CD4-positive, CD25-positive, alpha-beta regulatory T cell (primary cell): ENCODE results near the gene FHIT. TPM values are rescaled to one million over a fixed set of nuclear protein-coding genes. Genes with fewer than 3 reads are reported as not detected.

Experiments
- ATAC-seq, 2 donors: fragments of 150-1000 bp; cut with Tn5 transposase; one replicate each; pipeline ENCODE4 v1.10.0; 2021; ENCODE audit warnings: low read depth in 2 of 2, moderate number of reproducible peaks in 2 of 2, moderate library complexity in 1 of 2
- DNase-seq, 3 donors: peaks; one replicate each; pipeline versions ENCODE4 v3.0.0 to v3.0.0-alpha.2; 2012 to 2022; ENCODE audit warnings: mixed read lengths in 1 of 3
- H3K27ac ChIP-seq: one replicate; pipeline ENCODE4 v1.7.0; 2013; ENCODE audit warnings: mild to moderate bottlenecking, low read length; ENCODE audit not compliant: insufficient read depth, poor library complexity, severe bottlenecking
- H3K27me3 ChIP-seq: one replicate; pipeline ENCODE4 v1.7.0; 2013; ENCODE audit warnings: low read length; ENCODE audit not compliant: control insufficient read depth, insufficient read depth
- H3K36me3 ChIP-seq: one replicate; pipeline ENCODE4 v1.7.0; 2013; ENCODE audit warnings: mild to moderate bottlenecking, low read length, moderate library complexity; ENCODE audit not compliant: control insufficient read depth, insufficient read depth
- H3K4me1 ChIP-seq: 2 replicates; pipeline ENCODE4 v1.7.0; 2013; ENCODE audit warnings: mild to moderate bottlenecking, low read length; ENCODE audit not compliant: insufficient read depth, control insufficient read depth, poor library complexity, severe bottlenecking
- H3K4me3 ChIP-seq: one replicate; pipeline ENCODE4 v1.7.0; 2013; ENCODE audit warnings: low read depth, mild to moderate bottlenecking, low read length, moderate library complexity
- H3K9me3 ChIP-seq, 2 experiments: 1 replicate in 1 of 2; 2 replicates in 1 of 2; pipeline ENCODE4 v1.7.0; 2013; ENCODE audit warnings: low read length in 2 of 2, mild to moderate bottlenecking in 1 of 2, moderate library complexity in 1 of 2; ENCODE audit not compliant: control insufficient read depth in 2 of 2
- H3K27ac Mint-ChIP-seq, 3 donors: one replicate each; pipeline ENCODE4 v1.8.0; 2020 to 2022; ENCODE audit warnings: mild to moderate bottlenecking in 3 of 3, mixed read lengths in 3 of 3, moderate library complexity in 2 of 3
- H3K27me3 Mint-ChIP-seq: one replicate; pipeline ENCODE4 v1.8.0; 2022; ENCODE audit warnings: mild to moderate bottlenecking, mixed read lengths
- H3K36me3 Mint-ChIP-seq: one replicate; pipeline ENCODE4 v1.8.0; 2020; ENCODE audit warnings: mixed read lengths
- H3K4me1 Mint-ChIP-seq, 4 donors: one replicate each; pipeline ENCODE4 v1.8.0; 2020 to 2022; ENCODE audit warnings: mixed read lengths in 4 of 4, mild to moderate bottlenecking in 1 of 4
- H3K4me3 Mint-ChIP-seq, 4 donors: one replicate each; pipeline ENCODE4 v1.8.0; 2020 to 2022; ENCODE audit warnings: mild to moderate bottlenecking in 4 of 4, mixed read lengths in 4 of 4, moderate library complexity in 3 of 4
- H3K9me3 Mint-ChIP-seq, 7 donors: one replicate each; pipeline ENCODE4 v1.8.0; 2020 to 2022; ENCODE audit warnings: mixed read lengths in 7 of 7, mild to moderate bottlenecking in 3 of 7, moderate library complexity in 2 of 7
- polyA plus RNA-seq, 4 donors: library from polyadenylated mRNA; unstranded; fragments of 300-500 nt; fragmentation: Illumina TruSeq; gene quantifications; one replicate each; pipeline ENCODE4 v1.2.3, GENCODE V29; 2021
- total RNA-seq: library from RNA; stranded (reverse); gene quantifications from one replicate; pipeline ENCODE4 v1.2.3, GENCODE V29; 2022

The FHIT gene
- total and polyA plus RNA-seq, 5 donors from 2014 or later: 7.8 to 120 (median 14.4) TPM

DNA sequence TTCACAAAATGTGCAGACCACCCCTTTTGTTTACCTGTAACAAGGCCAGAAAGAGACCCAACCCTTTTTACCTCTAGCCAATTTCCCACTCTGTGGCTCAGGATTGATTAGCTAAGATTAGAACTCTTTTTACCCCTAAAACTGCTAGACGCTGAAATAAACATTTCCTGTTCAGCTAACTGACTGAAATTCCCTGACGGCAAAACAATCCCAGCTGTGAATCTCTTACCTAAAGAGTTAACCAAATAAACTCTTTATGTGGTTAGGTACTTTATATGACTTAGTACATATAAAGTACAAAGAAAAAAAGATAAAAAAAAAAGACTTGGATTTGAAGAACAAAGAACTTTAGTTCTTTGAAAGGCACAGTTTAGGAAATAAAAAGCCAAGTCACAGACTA is 988.7 kb downstream of the FHIT start:
- Histone ChIP-seq H3K4me3 (no peak overlapping the region), H3K4me1 (no peaks in the 10 kb centered on the region), H3K36me3 (no peaks in the 10 kb centered on the region), H3K9me3 (no peaks in the 10 kb centered on the region), H3K27me3 (no peaks in the 10 kb centered on the region), H3K27ac (no peak overlapping the region)
- H3K27ac Mint-ChIP-seq: peak overlapping the region in 2 of 3 donors; percentile 83 to 84
- H3K9me3 Mint-ChIP-seq: peaks cover 0 to 5% (median 0%) of the 10 kb centered on the region in 7 donors
- DNase-seq (no peak), ATAC-seq (no peak)
- peaks cover 0 to 32% (median 8%) of the 10 kb centered on the region in 4 donors for H3K4me1 Mint-ChIP-seq
- H3K36me3 Mint-ChIP-seq: no peaks in the 10 kb centered on the region
- H3K27me3 Mint-ChIP-seq: no peaks in the 10 kb centered on the region
- peak overlapping the region in 1 of 4 donors; percentile 8 for H3K4me3 Mint-ChIP-seq

DNA sequence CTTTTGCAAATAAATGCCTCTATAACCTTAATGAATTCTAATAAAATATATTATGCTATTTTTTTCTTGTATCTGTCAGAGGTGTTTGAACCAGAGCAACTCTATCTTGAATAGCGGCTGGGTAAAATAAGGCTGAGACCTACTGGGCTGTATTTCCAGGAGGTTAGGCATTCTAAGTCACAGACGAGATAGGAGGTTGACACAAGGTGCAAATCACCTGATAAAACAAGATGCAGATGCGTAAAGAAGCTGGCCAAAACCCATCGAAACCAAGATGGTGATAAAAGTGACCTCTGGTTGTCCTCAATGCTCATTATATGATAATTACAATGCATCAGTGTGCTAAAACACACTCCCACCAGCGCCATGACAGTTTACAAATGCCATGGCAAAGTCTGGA is 990.7 kb downstream of the FHIT start:
- H3K36me3 Mint-ChIP-seq: no peaks in the 10 kb centered on the region
- Histone ChIP-seq H3K27ac (no peak overlapping the region), H3K4me1 (peaks cover 7% of the 10 kb centered on the region), H3K27me3 (no peaks in the 10 kb centered on the region), H3K36me3 (no peaks in the 10 kb centered on the region), H3K9me3 (no peaks in the 10 kb centered on the region), H3K4me3 (no peak overlapping the region)
- peaks cover 8 to 51% (median 19%) of the 10 kb centered on the region in 4 donors for H3K4me1 Mint-ChIP-seq
- no peaks in the 10 kb centered on the region for H3K27me3 Mint-ChIP-seq
- no peak overlapping the region for H3K27ac Mint-ChIP-seq
- DNase-seq: no peak
- H3K4me3 Mint-ChIP-seq: no peak overlapping the region
- no peak for ATAC-seq
- H3K9me3 Mint-ChIP-seq: peaks cover 0 to 5% (median 2%) of the 10 kb centered on the region in 7 donors

DNA sequence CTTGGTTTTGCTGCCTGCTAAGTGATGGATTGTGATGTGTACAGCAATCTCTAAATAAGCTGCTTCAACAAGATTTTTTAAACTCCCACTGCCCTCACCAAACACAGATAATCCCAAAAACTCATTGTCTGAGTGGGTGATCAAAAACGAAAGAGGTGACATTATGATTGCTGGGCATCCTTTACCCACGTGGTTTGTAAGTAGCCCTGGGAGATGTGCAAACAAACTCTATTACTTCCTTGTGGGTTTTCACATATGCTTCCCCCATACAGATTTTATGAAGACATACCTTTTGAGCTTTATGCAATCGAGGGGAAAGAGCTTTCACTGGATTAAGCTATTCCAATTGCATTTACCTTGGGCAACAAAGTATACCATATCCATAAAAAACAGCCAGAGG is 1000.4 kb downstream of the FHIT start:
- Histone ChIP-seq H3K27ac (no peak overlapping the region), H3K4me1 (no peaks in the 10 kb centered on the region), H3K27me3 (no peaks in the 10 kb centered on the region), H3K9me3 (no peaks in the 10 kb centered on the region), H3K4me3 (no peak overlapping the region), H3K36me3 (no peaks in the 10 kb centered on the region)
- H3K27ac Mint-ChIP-seq: no peak overlapping the region
- H3K36me3 Mint-ChIP-seq: no peaks in the 10 kb centered on the region
- H3K4me1 Mint-ChIP-seq: peaks cover 0 to 7% (median 1%) of the 10 kb centered on the region in 4 donors
- no peaks in the 10 kb centered on the region for H3K27me3 Mint-ChIP-seq
- no peak overlapping the region for H3K4me3 Mint-ChIP-seq
- peaks cover 0 to 5% (median 0%) of the 10 kb centered on the region in 7 donors for H3K9me3 Mint-ChIP-seq
- no peak for ATAC-seq
- DNase-seq: no peak

DNA sequence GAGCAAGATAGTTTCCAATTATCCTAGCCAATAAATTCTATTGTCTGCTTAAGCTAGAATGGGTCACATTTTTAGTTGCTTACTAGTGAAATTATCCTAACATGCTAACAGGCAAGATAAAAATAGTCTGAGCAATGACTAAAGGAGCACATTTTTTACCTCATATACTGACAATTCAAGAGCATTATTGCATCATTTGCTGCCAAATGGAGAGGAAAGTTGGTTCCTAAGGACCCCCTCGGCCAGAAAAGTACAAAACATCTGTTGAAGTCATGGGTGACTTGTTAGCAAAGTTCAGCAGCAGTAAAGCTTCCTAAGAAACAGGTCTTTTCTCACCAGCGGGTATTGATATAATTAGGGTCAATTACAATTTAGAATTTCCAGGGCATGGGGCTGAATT is 1001.0 kb downstream of the FHIT start:
- Mint-ChIP-seq H3K4me1 (peaks cover 0 to 6% (median 0%) of the 10 kb centered on the region in 4 donors), H3K36me3 (no peaks in the 10 kb centered on the region), H3K9me3 (peaks cover 0 to 5% (median 0%) of the 10 kb centered on the region in 7 donors), H3K27ac (no peak overlapping the region), H3K27me3 (no peaks in the 10 kb centered on the region), H3K4me3 (no peak overlapping the region)
- DNase-seq (no peak), ATAC-seq (no peak)
- Histone ChIP-seq H3K9me3 (no peaks in the 10 kb centered on the region), H3K27me3 (no peaks in the 10 kb centered on the region), H3K4me3 (no peak overlapping the region), H3K4me1 (no peaks in the 10 kb centered on the region), H3K36me3 (no peaks in the 10 kb centered on the region), H3K27ac (no peak overlapping the region)

DNA sequence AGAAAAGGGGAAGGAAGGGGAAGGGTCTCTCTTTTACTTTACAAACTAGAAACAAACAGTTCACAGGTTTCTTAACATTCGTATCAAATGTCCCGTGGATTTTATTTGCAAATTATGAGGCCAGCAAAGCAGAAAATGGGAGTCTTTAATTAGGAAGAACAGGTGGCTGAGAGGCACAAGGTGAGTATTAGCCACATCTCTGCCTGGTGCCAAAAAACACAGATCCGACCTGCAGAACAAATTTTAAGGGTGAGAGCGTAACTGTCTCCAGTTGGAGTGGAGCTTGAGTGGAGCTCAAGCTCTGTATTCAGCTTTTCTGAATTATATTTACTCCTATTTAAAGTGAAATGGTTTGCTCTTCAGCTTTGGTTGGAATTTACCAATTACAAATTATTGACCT is 1004.9 kb downstream of the FHIT start:
- peaks cover 0 to 4% (median 0%) of the 10 kb centered on the region in 4 donors for H3K4me1 Mint-ChIP-seq
- H3K36me3 Mint-ChIP-seq: no peaks in the 10 kb centered on the region
- no peak overlapping the region for H3K27ac ChIP-seq
- H3K4me1 ChIP-seq: no peaks in the 10 kb centered on the region
- H3K9me3 ChIP-seq: no peaks in the 10 kb centered on the region
- H3K9me3 Mint-ChIP-seq: peaks cover 0 to 7% (median 0%) of the 10 kb centered on the region in 7 donors
- no peak overlapping the region for H3K4me3 Mint-ChIP-seq
- DNase-seq (no peak), ATAC-seq (no peak)
- peaks cover 5% of the 10 kb centered on the region for H3K27me3 Mint-ChIP-seq
- no peaks in the 10 kb centered on the region for H3K36me3 ChIP-seq
- H3K27ac Mint-ChIP-seq: no peak overlapping the region
- no peak overlapping the region for H3K4me3 ChIP-seq
- peaks cover 3% of the 10 kb centered on the region for H3K27me3 ChIP-seq

DNA sequence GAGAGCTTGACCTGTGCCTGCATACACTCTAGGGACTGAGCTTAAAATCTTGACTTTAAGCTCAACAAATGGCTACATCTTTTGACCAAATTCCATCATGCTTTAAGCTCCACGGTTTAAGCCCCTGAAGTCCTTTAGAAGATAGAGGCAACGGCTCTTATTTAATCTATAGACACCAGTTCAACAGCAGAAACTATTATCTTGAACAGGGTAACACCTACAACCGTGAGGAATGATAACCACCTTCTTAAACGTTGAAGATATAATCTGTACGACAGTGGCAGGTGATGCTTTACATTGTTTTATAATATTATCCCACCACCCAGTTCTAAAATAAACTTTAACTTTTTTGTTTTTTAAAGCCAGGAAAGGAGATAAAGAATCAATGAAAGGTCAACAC is 1007.8 kb downstream of the FHIT start:
- Mint-ChIP-seq H3K9me3 (peaks cover 0 to 7% (median 0%) of the 10 kb centered on the region in 7 donors), H3K27ac (no peak overlapping the region), H3K27me3 (peaks cover 17% of the 10 kb centered on the region), H3K4me3 (no peak overlapping the region), H3K4me1 (peaks cover 0 to 2% (median 0%) of the 10 kb centered on the region in 4 donors), H3K36me3 (no peaks in the 10 kb centered on the region)
- no peak for DNase-seq
- H3K9me3 ChIP-seq: no peaks in the 10 kb centered on the region
- H3K27me3 ChIP-seq: peaks cover 5% of the 10 kb centered on the region
- H3K4me3 ChIP-seq: no peak overlapping the region
- H3K27ac ChIP-seq: no peak overlapping the region
- no peaks in the 10 kb centered on the region for H3K36me3 ChIP-seq
- no peaks in the 10 kb centered on the region for H3K4me1 ChIP-seq
- ATAC-seq: no peak

DNA sequence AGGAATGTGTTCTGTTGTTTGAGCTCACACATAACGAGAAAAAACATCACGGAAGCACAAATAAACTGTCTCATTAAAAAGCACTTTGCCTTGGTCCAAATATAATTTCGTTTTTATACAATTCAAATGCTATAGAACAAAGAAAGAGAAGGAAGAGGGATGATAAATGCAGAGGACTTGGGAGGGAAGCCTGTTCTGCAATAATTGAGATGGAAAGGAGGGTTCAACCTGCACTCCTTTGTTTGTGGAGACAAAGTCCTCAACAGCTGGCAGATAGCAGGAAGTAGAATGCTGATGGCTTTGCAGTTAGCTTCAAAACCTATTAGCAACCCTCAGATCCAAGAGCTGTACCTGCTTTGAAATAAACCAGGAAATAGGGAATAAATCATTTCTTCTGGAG is 1010.8 kb downstream of the FHIT start:
- no peak overlapping the region for H3K4me3 ChIP-seq
- H3K4me1 Mint-ChIP-seq: peaks cover 0 to 2% (median 0%) of the 10 kb centered on the region in 4 donors
- no peak overlapping the region for H3K4me3 Mint-ChIP-seq
- H3K9me3 ChIP-seq: no peaks in the 10 kb centered on the region
- no peaks in the 10 kb centered on the region for H3K36me3 ChIP-seq
- H3K36me3 Mint-ChIP-seq: no peaks in the 10 kb centered on the region
- H3K27me3 ChIP-seq: peaks cover 5% of the 10 kb centered on the region
- H3K27ac ChIP-seq: no peak overlapping the region
- ATAC-seq: no peak
- no peak for DNase-seq
- peaks cover 0 to 3% (median 0%) of the 10 kb centered on the region in 7 donors for H3K9me3 Mint-ChIP-seq
- H3K27me3 Mint-ChIP-seq: peaks cover 17% of the 10 kb centered on the region
- H3K4me1 ChIP-seq: no peaks in the 10 kb centered on the region
- no peak overlapping the region for H3K27ac Mint-ChIP-seq

DNA sequence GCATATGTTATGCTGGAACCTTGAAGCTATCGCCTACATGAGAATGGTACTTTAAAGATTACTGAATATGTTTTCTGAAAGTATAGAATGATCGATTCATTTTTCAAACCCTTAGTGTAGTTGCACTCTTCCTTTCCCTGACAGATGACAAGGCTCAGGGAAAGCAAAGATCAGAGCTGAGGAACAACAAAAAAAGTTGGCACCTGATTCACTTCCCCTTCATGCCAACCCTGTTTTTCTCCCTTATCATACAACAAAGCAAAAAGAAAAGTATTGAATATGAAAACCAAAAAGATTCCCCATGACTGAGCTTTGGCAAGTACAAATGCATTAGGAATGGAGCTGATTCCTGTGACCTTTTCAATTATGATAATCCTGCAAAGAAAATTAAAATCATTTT is 1012.7 kb downstream of the FHIT start:
- Histone ChIP-seq H3K4me1 (no peaks in the 10 kb centered on the region), H3K36me3 (no peaks in the 10 kb centered on the region), H3K27ac (no peak overlapping the region), H3K9me3 (no peaks in the 10 kb centered on the region), H3K27me3 (peaks cover 3% of the 10 kb centered on the region), H3K4me3 (no peak overlapping the region)
- peaks cover 4% of the 10 kb centered on the region for H3K36me3 Mint-ChIP-seq
- DNase-seq: no peak
- ATAC-seq: no peak
- peaks cover 0 to 3% (median 0%) of the 10 kb centered on the region in 7 donors for H3K9me3 Mint-ChIP-seq
- peaks cover 17% of the 10 kb centered on the region for H3K27me3 Mint-ChIP-seq
- H3K4me1 Mint-ChIP-seq: peaks cover 0 to 2% (median 0%) of the 10 kb centered on the region in 4 donors
- H3K27ac Mint-ChIP-seq: peak overlapping the region in 1 of 3 donors; percentile 5
- H3K4me3 Mint-ChIP-seq: no peak overlapping the region
